ENCODE data around the gene ANKRD22. TPM values are rescaled to one million over a fixed set of nuclear protein-coding genes. Genes with fewer than 3 reads are reported as not detected.

ANKRD22 gene
- polyA plus RNA-seq, 1 donor (not counting 4 experiments of a cell fraction or from before 2014, with no cell fraction given) = 4.4 TPM

DNA sequence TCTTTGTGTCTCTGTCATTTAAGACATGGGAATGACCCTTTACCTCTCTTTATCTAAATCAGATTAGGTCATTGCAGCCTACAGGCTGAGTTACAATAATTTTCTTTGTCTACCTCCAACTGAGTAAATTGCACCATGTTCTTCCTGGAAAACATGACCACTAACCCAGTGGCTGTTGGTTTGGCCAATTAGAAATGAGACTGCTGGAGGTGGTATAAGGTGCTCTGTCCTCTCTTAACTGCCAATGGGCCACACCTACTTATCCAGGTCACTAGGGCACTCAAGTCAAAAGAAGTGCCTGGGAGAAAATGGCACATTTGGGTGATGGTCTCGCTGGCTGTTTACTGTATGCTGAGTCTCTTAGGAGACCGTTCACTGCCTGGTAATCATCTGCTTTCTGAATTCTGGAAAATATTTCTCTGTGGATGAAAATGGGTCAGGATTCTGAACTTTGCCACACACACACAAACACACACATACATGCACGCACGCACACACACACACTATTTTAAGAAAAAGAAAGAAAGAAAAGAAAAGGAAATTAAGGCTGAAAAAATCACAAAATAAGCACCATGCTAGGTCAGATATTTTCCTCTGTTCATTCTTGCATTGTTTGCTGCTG, 44.8 kb upstream of the ANKRD22 start:
- no peaks in the 10 kb centered on the region for H3K9me1 ChIP-seq (ENCODE audit: control insufficient read depth, extremely low read depth, insufficient read depth, low read length)
- no peak overlapping the region for H2AFZ ChIP-seq (ENCODE audit: control insufficient read depth, low read length)
- H3K79me2 ChIP-seq (ENCODE audit: control insufficient read depth, insufficient read depth, low read length) = no peaks in the 10 kb centered on the region
- H3K4me2 ChIP-seq (ENCODE audit: control insufficient read depth, extremely low read depth, insufficient read depth, low read depth, low read length) = no peak overlapping the region
- no peaks in the 10 kb centered on the region for H3K36me3 ChIP-seq (ENCODE audit: control insufficient read depth in 2 of 2, extremely low read depth in 1 of 2, insufficient read depth in 2 of 2, low read length in 2 of 2)
- dilution Hi-C loops (cut with MboI; ENCODE audit: extremely low pct_ligation_motif_present, low sequenced_read_pairs) = no loop called here
- no peak for FAIRE-seq
- H3K4me3 ChIP-seq (ENCODE audit: control insufficient read depth in 2 of 3, extremely low read depth in 1 of 3, insufficient read depth in 2 of 3, low read depth in 1 of 3, low read length in 3 of 3) = no peak overlapping the region
- peaks cover 10% of the 10 kb centered on the region for H3K4me1 ChIP-seq (ENCODE audit: control insufficient read depth, extremely low read depth, insufficient read depth, low read length)
- no peak for DNase-seq (ENCODE audit: low read depth, low spot score)
- no peaks in the 10 kb centered on the region for H3K9me3 ChIP-seq (ENCODE audit: control insufficient read depth, low read depth, low read length)
- TF ChIP-seq, protein P1, sequence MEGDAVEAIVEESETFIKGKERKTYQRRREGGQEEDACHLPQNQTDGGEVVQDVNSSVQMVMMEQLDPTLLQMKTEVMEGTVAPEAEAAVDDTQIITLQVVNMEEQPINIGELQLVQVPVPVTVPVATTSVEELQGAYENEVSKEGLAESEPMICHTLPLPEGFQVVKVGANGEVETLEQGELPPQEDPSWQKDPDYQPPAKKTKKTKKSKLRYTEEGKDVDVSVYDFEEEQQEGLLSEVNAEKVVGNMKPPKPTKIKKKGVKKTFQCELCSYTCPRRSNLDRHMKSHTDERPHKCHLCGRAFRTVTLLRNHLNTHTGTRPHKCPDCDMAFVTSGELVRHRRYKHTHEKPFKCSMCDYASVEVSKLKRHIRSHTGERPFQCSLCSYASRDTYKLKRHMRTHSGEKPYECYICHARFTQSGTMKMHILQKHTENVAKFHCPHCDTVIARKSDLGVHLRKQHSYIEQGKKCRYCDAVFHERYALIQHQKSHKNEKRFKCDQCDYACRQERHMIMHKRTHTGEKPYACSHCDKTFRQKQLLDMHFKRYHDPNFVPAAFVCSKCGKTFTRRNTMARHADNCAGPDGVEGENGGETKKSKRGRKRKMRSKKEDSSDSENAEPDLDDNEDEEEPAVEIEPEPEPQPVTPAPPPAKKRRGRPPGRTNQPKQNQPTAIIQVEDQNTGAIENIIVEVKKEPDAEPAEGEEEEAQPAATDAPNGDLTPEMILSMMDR (optimal IDR thresholded peaks at IDR 0.05 in 1 of 3, IDR thresholded peaks at IDR 0.05 in 1 of 3, conservative IDR thresholded peaks at IDR 0.05 in 1 of 3; ENCODE audit: extremely low read depth in 1 of 3, insufficient read depth in 2 of 3, low read length in 3 of 3) = no peak
- no peak for TF ChIP-seq EZH2 (IDR thresholded peaks at IDR 0.05; ENCODE audit: low read length)
- H3K27ac ChIP-seq (ENCODE audit: control insufficient read depth, insufficient read depth, low read length) = no peak overlapping the region
- no peaks in the 10 kb centered on the region for H4K20me1 ChIP-seq (ENCODE audit: control insufficient read depth, extremely low read depth, insufficient read depth, low read length)
- H3K27me3 ChIP-seq (ENCODE audit: control insufficient read depth, extremely low read depth, insufficient read depth, low read length) = no peaks in the 10 kb centered on the region
- no peak overlapping the region for H3K9ac ChIP-seq (ENCODE audit: control insufficient read depth, extremely low read depth, insufficient read depth, low read length)

DNA sequence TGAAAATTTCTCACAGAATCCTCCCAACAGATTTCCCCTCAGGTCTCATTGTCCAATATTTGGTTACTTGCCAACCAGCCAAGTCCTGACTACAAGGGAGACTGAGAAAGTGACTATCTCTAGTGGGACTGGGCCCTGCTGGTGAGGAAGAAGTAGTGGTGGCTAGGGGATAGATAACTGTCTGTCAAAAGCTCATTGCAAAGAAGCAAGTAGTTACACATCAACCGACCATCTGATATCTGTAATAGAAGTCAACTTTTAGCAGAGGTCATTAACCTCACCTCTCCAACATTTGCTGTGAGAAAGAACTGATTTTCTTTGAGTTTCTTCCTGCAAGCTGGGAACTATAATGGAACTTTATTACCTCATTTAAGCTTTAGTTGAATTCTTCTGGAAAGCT, 43.6 kb upstream of the ANKRD22 start:
- H3K4me3 ChIP-seq (ENCODE audit: control insufficient read depth in 2 of 3, extremely low read depth in 1 of 3, insufficient read depth in 2 of 3, low read depth in 1 of 3, low read length in 3 of 3) = no peak overlapping the region
- no peaks in the 10 kb centered on the region for H3K79me2 ChIP-seq (ENCODE audit: control insufficient read depth, insufficient read depth, low read length)
- dilution Hi-C loops (cut with MboI; ENCODE audit: extremely low pct_ligation_motif_present, low sequenced_read_pairs) = no loop called here
- H2AFZ ChIP-seq (ENCODE audit: control insufficient read depth, low read length) = no peak overlapping the region
- H4K20me1 ChIP-seq (ENCODE audit: control insufficient read depth, extremely low read depth, insufficient read depth, low read length) = no peaks in the 10 kb centered on the region
- H3K9ac ChIP-seq (ENCODE audit: control insufficient read depth, extremely low read depth, insufficient read depth, low read length) = no peak overlapping the region
- H3K27me3 ChIP-seq (ENCODE audit: control insufficient read depth, extremely low read depth, insufficient read depth, low read length) = no peaks in the 10 kb centered on the region
- TF ChIP-seq EZH2 (IDR thresholded peaks at IDR 0.05; ENCODE audit: low read length) = no peak
- TF ChIP-seq, protein P1 (optimal IDR thresholded peaks at IDR 0.05 in 1 of 3, IDR thresholded peaks at IDR 0.05 in 1 of 3, conservative IDR thresholded peaks at IDR 0.05 in 1 of 3; ENCODE audit: extremely low read depth in 1 of 3, insufficient read depth in 2 of 3, low read length in 3 of 3) = no peak
- DNase-seq (ENCODE audit: low read depth, low spot score) = no peak
- H3K4me1 ChIP-seq (ENCODE audit: control insufficient read depth, extremely low read depth, insufficient read depth, low read length) = peaks cover 8% of the 10 kb centered on the region
- no peaks in the 10 kb centered on the region for H3K36me3 ChIP-seq (ENCODE audit: control insufficient read depth in 2 of 2, extremely low read depth in 1 of 2, insufficient read depth in 2 of 2, low read length in 2 of 2)
- no peaks in the 10 kb centered on the region for H3K9me1 ChIP-seq (ENCODE audit: control insufficient read depth, extremely low read depth, insufficient read depth, low read length)
- no peaks in the 10 kb centered on the region for H3K9me3 ChIP-seq (ENCODE audit: control insufficient read depth, low read depth, low read length)
- no peak overlapping the region for H3K4me2 ChIP-seq (ENCODE audit: control insufficient read depth, extremely low read depth, insufficient read depth, low read depth, low read length)
- no peak overlapping the region for H3K27ac ChIP-seq (ENCODE audit: control insufficient read depth, insufficient read depth, low read length)
- no peak for FAIRE-seq

Data from keratinocyte (primary cell).